Smooth muscle cell (in vitro differentiated cells): ENCODE results near the gene DCXR. TPM values are rescaled to one million over a fixed set of nuclear protein-coding genes. Genes with fewer than 3 reads are reported as not detected.

Experiments
- DNase-seq: peaks from one replicate; lab custom pipeline; 2025; ENCODE audit not compliant: unreplicated experiment; lab: John Stamatoyannopoulos, UW
- H2AFZ ChIP-seq: fragments of 200-600 bp; sonication (generic); 2 replicates; pipeline ENCODE4 v1.6.0; 2016; ENCODE audit warnings: antibody characterized with exemption, low read depth, mild to moderate bottlenecking
- H3F3A ChIP-seq: fragments of 200-600 bp; sonication (generic); 2 replicates; pipeline ENCODE4 v1.6.0; 2017; ENCODE audit warnings: antibody characterized with exemption, low read depth
- H3K27ac ChIP-seq: fragments of 200-600 bp; sonication (generic); 2 replicates; pipeline ENCODE4 v1.5.1; 2016; ENCODE audit warnings: low read depth, mild to moderate bottlenecking
- H3K27me3 ChIP-seq: fragments of 200-600 bp; sonication (generic); 2 replicates; pipeline ENCODE4 v1.6.1; 2016; ENCODE audit warnings: low read depth, mild to moderate bottlenecking
- H3K36me3 ChIP-seq: fragments of 200-600 bp; sonication (generic); 2 replicates; pipeline ENCODE4 v1.5.1; 2016; ENCODE audit warnings: low read depth
- H3K4me1 ChIP-seq: fragments of 200-600 bp; sonication (generic); 2 replicates; pipeline ENCODE4 v1.5.1; 2016; ENCODE audit warnings: low read depth
- H3K4me2 ChIP-seq: fragments of 200-600 bp; sonication (generic); 2 replicates; pipeline ENCODE4 v1.6.0; 2016; ENCODE audit warnings: mild to moderate bottlenecking
- H3K4me3 ChIP-seq: fragments of 200-600 bp; sonication (generic); 2 replicates; pipeline ENCODE4 v1.5.1; 2016; ENCODE audit warnings: mild to moderate bottlenecking
- H3K79me2 ChIP-seq: fragments of 200-600 bp; sonication (generic); 2 replicates; pipeline ENCODE4 v1.6.0; 2016; ENCODE audit warnings: low read depth, mild to moderate bottlenecking
- H3K9ac ChIP-seq: fragments of 200-600 bp; sonication (generic); 2 replicates; pipeline ENCODE4 v1.6.0; 2016; ENCODE audit warnings: low read depth
- H3K9me3 ChIP-seq: fragments of 200-600 bp; sonication (generic); replicated peaks from 2 replicates; pipeline ENCODE4 v1.5.1; 2016; ENCODE audit warnings: low read depth
- H4K20me1 ChIP-seq: fragments of 200-600 bp; sonication (generic); 2 replicates; pipeline ENCODE4 v1.6.0; 2016; ENCODE audit warnings: low read depth
- CTCF ChIP-seq: fragments of 200-600 bp; sonication (generic); IDR thresholded peaks from 2 replicates; pipeline ENCODE4 v1.5.1; 2017; ENCODE audit warnings: borderline replicate concordance, mild to moderate bottlenecking, antibody characterized with exemption; ENCODE audit not compliant: insufficient read depth, poor library complexity, severe bottlenecking
- WGBS: methylation state at CpG from one replicate; pipeline ENCODE4 v1.1.7; 2016; ENCODE audit warnings: low lambda C conversion rate; 5-methylcytosine and 5-hydroxymethylcytosine counted together
- polyA plus RNA-seq: library from polyadenylated mRNA; unstranded; fragments of >200 nt; fragmentation: Nextera tagmentation; extraction: Ambion mirVana; gene quantifications from 2 replicates; pipeline ENCODE4 v1.2.1, GENCODE V29; 2016
- total RNA-seq: library from RNA; depleted of rRNA; stranded (reverse); fragments of >200 nt; gene quantifications from 2 replicates; pipeline ENCODE4 v1.2.3, GENCODE V29; 2014

DCXR gene
- total and polyA plus RNA-seq, 2 experiments from 2014 or later: 34.9 to 89.4 TPM

- Histone ChIP-seq H3K27ac (no peak overlapping the region), H3K27me3 (no peaks in the 10 kb centered on the region), H2AFZ (no peak overlapping the region), H3K9ac (no peak overlapping the region), H3K9me3 (no peaks in the 10 kb centered on the region), H3F3A (no peaks in the 10 kb centered on the region), H3K36me3 (no peaks in the 10 kb centered on the region), H3K4me2 (no peak overlapping the region), H4K20me1 (peaks cover 12% of the 10 kb centered on the region), H3K79me2 (peaks cover 6% of the 10 kb centered on the region), H3K4me1 (peaks cover 20% of the 10 kb centered on the region), H3K4me3 (no peak overlapping the region)
- 94% methylated on average over 30 of the region's 30 CpGs for WGBS
- TF ChIP-seq CTCF: no peak
- no peak for DNase-seq
Observed at GRCh38 chr17:81996757-81997441, 40.6 kb downstream of the DCXR start.

DNA sequence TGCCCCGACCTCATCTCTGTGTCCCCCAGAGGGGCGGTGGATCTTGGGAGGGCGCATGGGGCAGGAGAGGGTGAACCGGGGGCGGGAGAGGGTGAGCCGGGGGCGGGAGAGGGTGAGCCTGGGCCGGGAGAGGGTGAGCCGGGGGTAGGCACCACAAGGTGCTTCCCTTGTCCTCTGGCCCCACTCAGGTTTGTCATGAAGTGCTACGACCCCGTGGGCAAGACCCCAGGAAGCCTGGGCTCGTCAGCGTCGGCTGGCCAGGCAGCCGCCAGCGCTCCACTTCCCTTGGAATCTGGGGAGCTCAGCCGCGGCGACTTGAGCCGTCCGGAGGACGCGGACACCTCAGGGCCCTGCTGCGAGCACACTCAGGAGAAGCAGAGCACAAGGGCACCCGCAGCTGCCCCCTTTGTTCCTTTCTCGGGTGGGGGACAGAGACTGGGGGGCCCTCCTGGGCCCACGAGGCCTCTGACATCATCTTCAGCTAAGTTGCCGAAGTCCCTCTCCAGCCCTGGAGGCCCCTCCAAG, 41.2 kb downstream of the DCXR start:
- Histone ChIP-seq H3K36me3 (no peaks in the 10 kb centered on the region), H4K20me1 (peaks cover 17% of the 10 kb centered on the region), H3K79me2 (peaks cover 6% of the 10 kb centered on the region), H3K27ac (no peak overlapping the region), H3K9ac (no peak overlapping the region), H3K4me2 (no peak overlapping the region), H3F3A (no peaks in the 10 kb centered on the region), H3K4me3 (no peak overlapping the region), H3K4me1 (peaks cover 25% of the 10 kb centered on the region), H3K27me3 (no peaks in the 10 kb centered on the region), H2AFZ (no peak overlapping the region), H3K9me3 (no peaks in the 10 kb centered on the region)
- 96% methylated on average over 22 of the region's 28 CpGs for WGBS
- TF ChIP-seq CTCF: no peak
- no peak for DNase-seq

GRCh38 chr17:81995463-81996231, 41.9 kb downstream of the DCXR start:
- H3K9ac ChIP-seq: no peak overlapping the region
- peaks cover 25% of the 10 kb centered on the region for H3K4me1 ChIP-seq
- H3K4me2 ChIP-seq: no peak overlapping the region
- peaks cover 20% of the 10 kb centered on the region for H4K20me1 ChIP-seq
- no peak overlapping the region for H3K4me3 ChIP-seq
- H3F3A ChIP-seq: no peaks in the 10 kb centered on the region
- H2AFZ ChIP-seq: no peak overlapping the region
- no peak overlapping the region for H3K27ac ChIP-seq
- no peaks in the 10 kb centered on the region for H3K36me3 ChIP-seq
- DNase-seq: no peak
- peaks cover 6% of the 10 kb centered on the region for H3K79me2 ChIP-seq
- no peaks in the 10 kb centered on the region for H3K9me3 ChIP-seq
- WGBS: 98% methylated on average over 28 of the region's 29 CpGs
- TF ChIP-seq CTCF: no peak
- no peaks in the 10 kb centered on the region for H3K27me3 ChIP-seq
